GM21723 (cell line): ENCODE data around the gene CDK13.
"Not testable (repeated sequence)": the region's sequence is repeated elsewhere in the genome, so short reads cannot be mapped to it uniquely, and the experiment has no call there.

Experiments
- ATAC-seq: cut with Tn5 transposase; IDR thresholded peaks from one replicate; pipeline ENCODE4 v1.9.1; 2021; ENCODE audit warnings: mild to moderate bottlenecking, moderate library complexity; ENCODE audit not compliant: unreplicated experiment

CDK13 gene

GRCh38 chr7:39949971-39950472 lies at the start of gene CDK13:
TSS of gene CDK13 (plus strand) at chr7:39950256. CDS start at chr7:39950642, 386 bp downstream.
- peak; percentile 40 for ATAC-seq

- ATAC-seq = no peak
These were observed 46.0 kb upstream of the CDK13 start for GRCh38 chr7:39904077-39904486.

DNA sequence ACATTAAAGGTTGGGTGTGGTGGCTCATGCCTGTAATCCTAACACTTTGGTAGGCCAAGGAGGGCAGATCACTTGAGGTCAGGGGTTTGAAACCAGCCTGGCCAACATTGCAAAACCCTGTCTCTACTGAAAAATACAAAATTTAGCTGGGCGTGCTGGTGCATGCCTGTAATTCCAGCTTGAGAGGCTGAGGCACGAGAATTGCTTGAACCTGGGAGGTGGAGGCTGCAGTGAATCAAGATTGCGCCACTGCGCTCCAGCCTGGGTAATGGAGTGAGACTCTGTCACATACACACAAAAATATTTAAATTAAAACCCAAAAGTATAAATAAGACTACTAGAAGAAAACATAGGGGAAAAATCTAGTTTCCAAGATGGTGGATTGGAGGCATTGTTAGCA lies 41.9 kb upstream of the CDK13 start:
- no peak for ATAC-seq

GRCh38 chr7:39908973-39909372 lies 41.1 kb upstream of the CDK13 start:
- ATAC-seq = no peak

GRCh38 chr7:39909526-39909925 lies 40.5 kb upstream of the CDK13 start:
- no peak for ATAC-seq

DNA sequence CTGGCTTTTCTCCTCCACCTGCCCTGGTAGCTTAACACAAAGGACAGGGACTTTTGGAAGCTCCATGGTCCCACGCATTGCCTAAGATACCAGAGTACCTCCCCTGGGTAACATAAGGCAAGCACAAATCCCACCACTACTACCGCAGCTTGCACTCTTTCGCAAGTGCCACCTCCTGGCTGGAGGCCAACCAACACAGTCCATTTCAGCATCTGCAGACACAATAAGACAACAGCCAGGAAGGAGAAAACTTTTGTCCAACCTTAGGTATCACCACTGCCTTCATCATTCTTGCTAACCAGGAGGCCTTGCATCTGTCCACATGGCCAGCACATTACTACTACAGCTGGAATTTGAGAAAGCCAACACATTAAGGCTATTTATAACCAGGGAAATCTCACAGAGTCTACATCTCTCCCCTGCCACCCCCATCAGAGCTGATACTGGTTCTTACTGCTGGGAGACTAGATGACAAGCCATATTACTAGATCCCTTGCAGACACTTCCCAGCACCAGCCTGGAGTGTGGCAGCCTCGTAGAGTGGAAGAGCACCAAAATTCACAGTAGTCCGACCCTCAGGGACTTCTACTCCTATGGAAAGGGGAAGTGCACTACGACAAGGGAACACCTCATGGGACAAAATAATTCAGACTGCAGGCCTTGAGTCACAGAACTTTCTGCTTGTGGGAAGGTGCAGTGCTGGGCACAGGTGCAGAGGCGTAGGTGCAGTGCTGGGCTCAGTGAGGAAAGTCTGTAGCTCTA lies 39.8 kb upstream of the CDK13 start:
- no peak for ATAC-seq

- ATAC-seq = no peak
These were observed 38.9 kb upstream of the CDK13 start for GRCh38 chr7:39911167-39911566.

GRCh38 chr7:39915847-39916246 lies 34.2 kb upstream of the CDK13 start:
- not testable (repeated sequence) for ATAC-seq

GRCh38 chr7:39919646-39920045 lies 30.4 kb upstream of the CDK13 start:
- no peak for ATAC-seq

DNA sequence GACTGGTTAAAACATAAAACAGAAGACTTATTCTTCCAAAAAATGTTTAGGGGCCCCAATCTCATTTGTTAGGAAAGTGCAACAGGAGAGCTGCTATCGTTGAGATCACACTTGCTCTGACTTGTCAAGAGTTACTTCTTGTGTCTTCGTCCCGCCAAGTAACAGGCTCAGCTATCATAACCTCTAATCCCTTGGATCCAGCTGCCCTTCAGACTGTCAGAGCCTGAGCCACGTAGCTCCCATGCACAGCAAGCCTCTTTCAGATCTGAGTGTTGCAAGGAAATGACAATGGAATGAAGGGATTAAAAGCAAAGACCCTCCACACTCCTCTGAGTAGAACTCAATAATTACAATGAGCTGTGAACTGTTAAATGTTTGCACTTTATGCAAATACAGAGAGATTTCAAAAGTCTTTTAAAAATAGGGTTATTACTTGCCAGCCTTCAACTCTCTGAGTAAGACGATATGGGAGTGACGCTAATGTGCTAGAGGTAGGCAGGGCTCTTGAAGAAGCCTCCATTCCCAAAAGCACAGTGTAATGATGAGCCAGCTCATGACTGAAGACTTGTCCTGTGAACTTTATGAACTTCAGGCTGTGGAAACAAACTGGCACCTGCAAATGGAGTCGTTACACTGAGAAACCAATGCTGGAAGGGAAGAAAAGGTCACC lies 28.4 kb upstream of the CDK13 start:
- no peak for ATAC-seq

GRCh38 chr7:39922580-39922979 lies 27.5 kb upstream of the CDK13 start:
- no peak for ATAC-seq

- no peak for ATAC-seq
These were observed 27.0 kb upstream of the CDK13 start for GRCh38 chr7:39923091-39923490.

GRCh38 chr7:39924122-39924521 lies 25.9 kb upstream of the CDK13 start:
- no peak for ATAC-seq

DNA sequence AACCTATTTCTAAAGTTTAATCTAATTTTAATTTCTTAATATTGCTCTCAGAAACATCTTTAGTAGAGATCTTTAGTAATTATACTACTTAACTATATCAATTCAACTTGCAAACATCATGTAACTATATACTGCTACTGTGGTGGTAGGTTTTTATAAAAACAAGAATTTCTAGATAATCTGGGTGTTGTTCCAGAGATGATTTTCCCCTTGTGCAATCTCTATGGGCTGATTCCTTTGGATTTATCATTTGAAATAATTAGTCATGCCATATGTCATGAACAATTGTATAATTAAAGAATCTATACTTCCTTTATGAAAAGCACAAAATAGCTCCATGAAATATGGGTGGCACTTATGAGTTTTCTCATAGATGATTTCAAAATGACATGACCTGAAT lies 23.9 kb upstream of the CDK13 start:
- ATAC-seq = no peak

DNA sequence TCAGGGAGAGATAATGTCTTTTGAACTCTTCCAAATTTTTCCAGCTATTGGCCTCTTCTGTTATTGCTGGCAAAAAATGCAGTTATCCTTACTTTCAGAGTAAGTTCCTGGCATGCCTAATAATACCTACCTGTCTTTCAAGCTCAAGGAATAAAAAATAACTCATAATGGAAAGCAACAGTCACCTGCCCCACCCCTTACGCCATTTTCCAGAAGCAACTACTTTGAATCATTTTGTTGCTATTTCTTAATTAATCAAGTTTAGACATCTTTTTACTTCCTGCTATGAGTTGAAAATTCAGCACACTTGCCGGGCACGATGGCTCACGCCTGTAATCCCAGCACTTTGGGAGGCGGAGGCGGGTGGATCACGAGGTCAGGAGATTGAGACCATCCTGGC lies 23.0 kb upstream of the CDK13 start:
- ATAC-seq = no peak

DNA sequence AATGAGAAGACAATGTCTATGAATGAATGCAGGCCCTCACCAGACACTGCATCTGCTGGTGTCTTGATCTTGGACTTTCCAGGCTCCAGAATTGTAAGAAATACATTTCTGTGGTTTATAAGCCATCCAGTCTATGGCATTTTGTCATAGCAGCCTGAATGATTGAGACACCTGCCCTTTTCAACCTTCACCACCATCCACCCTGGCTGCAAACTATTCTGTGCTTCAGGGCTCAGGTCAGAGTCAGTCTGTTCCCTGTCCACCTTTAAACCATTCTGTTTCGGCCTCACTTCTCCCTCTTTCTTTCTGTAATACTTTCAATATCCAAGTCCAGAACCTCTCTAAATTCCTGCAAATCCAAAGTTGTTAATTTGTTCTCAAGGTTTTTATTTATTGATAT lies 15.9 kb upstream of the CDK13 start:
- no peak for ATAC-seq

GRCh38 chr7:39936761-39937160 lies 13.3 kb upstream of the CDK13 start:
- ATAC-seq = no peak

DNA sequence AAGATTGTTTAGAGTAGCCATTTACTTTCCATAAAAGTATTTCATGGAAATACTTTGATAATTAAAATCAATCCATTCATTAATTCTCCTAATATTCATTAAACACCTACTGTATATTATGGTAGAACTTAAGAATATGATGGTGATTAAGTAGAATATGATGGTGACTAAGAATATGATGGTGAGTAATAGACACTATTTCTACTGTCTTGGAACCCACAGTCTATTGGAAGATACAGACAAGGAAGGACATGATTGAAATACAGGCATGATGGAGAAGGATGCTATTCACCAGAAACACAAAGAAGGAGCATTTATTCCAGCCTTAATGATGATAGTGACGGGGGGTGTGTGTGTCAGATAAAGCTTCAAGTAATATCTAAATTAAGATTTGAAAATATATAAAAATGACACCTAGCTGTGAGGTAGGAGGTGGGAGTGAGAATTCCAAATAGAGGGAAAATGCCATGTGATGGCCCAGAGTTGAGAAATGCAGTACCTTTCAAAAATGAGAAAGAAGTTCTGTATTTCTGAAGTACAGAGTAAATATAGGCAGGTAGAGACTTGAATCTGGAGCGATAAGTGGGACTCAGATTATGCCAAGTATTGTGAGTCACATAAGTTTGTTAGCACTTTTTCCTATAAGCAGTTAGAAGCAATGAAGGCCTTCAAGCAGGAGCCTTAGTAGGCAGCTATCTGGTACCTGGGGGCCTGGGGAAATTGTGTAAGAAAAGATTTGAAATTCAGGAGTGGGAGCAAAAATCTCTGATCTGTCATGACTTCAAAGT lies 12.5 kb upstream of the CDK13 start:
- ATAC-seq = no peak

DNA sequence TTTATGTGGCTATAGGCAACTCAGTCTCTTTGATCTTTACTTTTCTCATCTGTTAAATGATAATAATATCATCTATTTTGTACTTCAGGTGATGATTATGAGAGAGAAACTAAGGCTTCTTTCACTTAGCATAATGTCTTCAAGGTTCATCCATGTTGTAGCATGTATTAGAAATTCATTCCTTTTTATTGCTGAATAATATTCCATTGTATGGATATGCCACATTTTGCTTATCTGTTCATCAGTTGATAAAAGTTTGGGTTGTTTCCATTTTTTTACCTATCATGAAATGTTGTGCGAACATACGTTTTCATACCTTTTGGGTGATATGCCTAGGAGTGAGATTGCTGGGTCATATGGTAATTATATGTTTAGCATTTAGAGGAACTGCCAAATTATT lies 7.2 kb upstream of the CDK13 start:
- no peak for ATAC-seq

- no peak for ATAC-seq
These were observed 3.4 kb upstream of the CDK13 start for GRCh38 chr7:39946693-39947092.

DNA sequence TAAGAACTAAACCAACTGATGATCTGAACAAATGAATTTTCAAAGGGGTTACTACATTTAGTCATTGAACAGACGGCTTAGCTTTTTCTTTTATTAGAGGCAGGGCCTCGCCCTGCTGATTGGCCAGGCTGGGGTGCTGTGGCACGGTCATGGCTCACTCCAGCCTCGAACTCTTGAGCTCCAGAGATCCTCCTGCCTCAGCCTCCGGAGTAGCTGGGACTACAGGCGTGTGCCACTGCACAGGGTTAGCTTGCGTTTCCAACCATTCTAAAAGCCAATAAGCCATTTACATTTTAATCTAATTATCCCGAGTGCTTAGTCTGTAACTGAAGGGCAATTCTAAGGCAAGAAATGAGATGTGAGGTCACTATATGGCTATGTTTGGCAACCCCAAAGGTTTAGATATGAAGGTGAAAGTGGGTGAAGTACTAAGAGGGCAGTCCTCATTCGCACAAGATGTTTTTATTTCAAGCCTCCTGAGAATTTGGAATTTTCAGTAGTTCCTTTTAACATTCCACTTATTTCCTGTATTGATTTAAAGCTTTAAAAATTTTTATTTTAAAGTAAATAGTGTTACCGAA lies 1.6 kb upstream of the CDK13 start:
- ATAC-seq = no peak
